ENCODE results near the gene HPS4. TPM values are rescaled to one million over a fixed set of nuclear protein-coding genes. Genes with fewer than 3 reads are reported as not detected.

Gene HPS4
- total RNA-seq, 3 donors from 2014 or later: 29.0 to 43.6 (median 35.4) TPM

DNA sequence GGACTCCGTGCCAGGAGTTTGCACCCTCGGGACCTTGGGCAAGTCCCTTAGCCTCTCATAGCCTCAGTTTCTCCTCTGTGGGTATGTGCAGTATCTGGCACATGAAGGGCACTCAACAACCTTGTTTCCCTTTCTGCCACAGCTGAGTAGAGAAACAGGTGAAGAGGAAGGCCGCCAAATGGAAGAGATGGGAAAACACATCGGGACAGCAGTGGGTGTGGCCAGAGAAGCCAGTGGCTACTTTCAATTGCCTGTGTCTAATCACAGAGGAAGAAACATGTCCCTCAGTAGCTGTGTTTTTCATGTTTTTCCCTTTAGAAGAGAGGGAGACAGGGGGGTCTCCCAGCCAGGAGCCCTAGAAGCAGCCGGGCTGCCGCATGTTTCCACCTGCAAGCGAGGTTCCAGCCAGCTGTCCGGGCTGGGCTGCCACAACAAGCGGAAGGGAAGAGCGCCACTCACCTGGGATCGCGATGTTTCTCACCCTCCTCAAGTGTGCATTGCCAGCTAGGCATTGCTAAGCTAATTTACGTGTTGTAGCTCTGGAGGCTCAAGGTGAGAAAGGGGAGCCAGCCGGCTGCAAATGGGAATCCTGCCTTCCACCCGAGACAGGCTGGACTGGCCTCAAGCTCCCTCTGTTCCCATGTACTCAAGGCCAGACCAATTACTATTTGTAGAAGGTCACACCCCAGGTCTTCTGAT, 37.9 kb downstream of the HPS4 start:
- no peak for TF ChIP-seq POLR2AphosphoS5 (IDR thresholded peaks at IDR 0.05)
- TF ChIP-seq, protein P1, sequence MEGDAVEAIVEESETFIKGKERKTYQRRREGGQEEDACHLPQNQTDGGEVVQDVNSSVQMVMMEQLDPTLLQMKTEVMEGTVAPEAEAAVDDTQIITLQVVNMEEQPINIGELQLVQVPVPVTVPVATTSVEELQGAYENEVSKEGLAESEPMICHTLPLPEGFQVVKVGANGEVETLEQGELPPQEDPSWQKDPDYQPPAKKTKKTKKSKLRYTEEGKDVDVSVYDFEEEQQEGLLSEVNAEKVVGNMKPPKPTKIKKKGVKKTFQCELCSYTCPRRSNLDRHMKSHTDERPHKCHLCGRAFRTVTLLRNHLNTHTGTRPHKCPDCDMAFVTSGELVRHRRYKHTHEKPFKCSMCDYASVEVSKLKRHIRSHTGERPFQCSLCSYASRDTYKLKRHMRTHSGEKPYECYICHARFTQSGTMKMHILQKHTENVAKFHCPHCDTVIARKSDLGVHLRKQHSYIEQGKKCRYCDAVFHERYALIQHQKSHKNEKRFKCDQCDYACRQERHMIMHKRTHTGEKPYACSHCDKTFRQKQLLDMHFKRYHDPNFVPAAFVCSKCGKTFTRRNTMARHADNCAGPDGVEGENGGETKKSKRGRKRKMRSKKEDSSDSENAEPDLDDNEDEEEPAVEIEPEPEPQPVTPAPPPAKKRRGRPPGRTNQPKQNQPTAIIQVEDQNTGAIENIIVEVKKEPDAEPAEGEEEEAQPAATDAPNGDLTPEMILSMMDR (IDR thresholded peaks at IDR 0.05): no peak
- no peak for TF ChIP-seq POLR2A (IDR thresholded peaks at IDR 0.05)
- H3K4me1 ChIP-seq: no peaks in the 10 kb centered on the region
- no peaks in the 10 kb centered on the region for H3K27me3 ChIP-seq
- H3K9me3 ChIP-seq: no peaks in the 10 kb centered on the region
- no peak for DNase-seq (ENCODE audit: low spot score in 2 of 2)
- intact Hi-C loops (cut with DNase I; ENCODE audit: low total_unique reads): no loop called here
- no peak overlapping the region for H3K4me3 ChIP-seq
- H3K36me3 ChIP-seq: peaks cover under 1% of the 10 kb centered on the region
- H3K27ac ChIP-seq: no peak overlapping the region

DNA sequence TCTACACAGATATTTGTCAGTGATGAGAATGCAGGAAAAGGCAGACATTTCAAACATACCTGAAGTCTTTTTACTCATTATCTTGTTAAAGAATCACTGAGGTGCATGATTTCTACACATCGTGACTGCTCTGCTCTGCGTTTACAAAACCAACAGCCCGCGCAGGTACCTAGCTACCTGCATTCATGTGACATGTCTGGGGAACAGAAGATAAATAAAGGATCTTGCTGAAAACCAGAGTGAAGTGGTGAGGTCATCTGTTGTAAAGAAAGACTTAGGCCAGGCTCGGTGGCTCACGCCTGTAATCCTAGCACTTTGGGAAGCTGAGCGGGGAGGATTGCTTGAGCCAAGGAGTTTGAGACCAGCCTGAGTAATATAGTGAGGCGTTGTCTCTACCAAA, 38.8 kb downstream of the HPS4 start:
- no peak for DNase-seq (ENCODE audit: low spot score in 2 of 2)
- TF ChIP-seq POLR2AphosphoS5 (IDR thresholded peaks at IDR 0.05) (no peak), POLR2A (IDR thresholded peaks at IDR 0.05) (no peak)
- TF ChIP-seq, protein P1 (IDR thresholded peaks at IDR 0.05): no peak
- intact Hi-C loops (cut with DNase I; ENCODE audit: low total_unique reads): no loop called here

DNA sequence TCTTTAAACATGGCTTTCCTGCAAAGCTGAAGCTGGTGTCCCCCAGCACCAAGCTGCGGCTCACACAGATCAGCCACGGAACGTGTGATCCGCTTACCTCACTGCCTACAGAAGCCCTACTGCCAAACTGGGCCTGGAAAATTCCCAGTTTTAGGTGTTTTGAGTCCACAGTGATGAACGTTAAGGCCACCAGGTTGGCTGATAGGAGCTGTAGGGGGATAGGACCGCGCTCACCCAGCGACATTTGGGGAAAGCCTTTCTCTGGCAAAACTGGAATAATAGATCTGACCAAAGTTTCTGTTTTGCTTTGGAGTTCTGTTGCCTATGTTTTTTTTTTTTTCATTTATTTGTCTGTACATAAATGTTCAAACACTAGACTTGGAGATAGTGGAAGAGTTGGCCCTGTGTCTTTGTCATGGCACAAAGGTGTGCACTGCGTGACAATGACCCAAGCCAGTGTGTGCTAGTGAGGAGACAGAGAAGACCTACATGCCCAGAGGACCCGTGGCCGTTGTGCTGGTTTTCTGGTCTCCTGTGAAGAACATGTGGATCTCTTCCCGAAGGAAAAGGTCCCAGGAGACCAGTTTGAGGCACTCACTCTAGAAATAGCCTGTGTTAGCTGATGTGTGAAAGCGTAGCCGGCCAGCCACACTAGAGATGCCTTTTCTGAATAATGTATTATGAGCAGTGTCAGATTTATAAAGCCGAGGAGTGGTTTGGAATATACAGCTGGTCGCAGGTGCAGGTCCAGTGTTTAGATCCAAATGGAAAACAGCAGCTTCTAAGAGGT, 39.5 kb downstream of the HPS4 start:
- no peak overlapping the region for H3K27ac ChIP-seq
- H3K9me3 ChIP-seq: no peaks in the 10 kb centered on the region
- H3K4me1 ChIP-seq: no peaks in the 10 kb centered on the region
- intact Hi-C loops (cut with DNase I; ENCODE audit: low total_unique reads): no loop called here
- H3K36me3 ChIP-seq: no peaks in the 10 kb centered on the region
- TF ChIP-seq POLR2A (IDR thresholded peaks at IDR 0.05) (no peak), POLR2AphosphoS5 (IDR thresholded peaks at IDR 0.05) (no peak)
- TF ChIP-seq, protein P1 (IDR thresholded peaks at IDR 0.05): no peak
- H3K27me3 ChIP-seq: no peaks in the 10 kb centered on the region
- H3K4me3 ChIP-seq: no peak overlapping the region
- no peak for DNase-seq (ENCODE audit: low spot score in 2 of 2)

More for the DNA sequence above, 38.8 kb downstream of the HPS4 start:
- Histone ChIP-seq H3K9me3 (no peaks in the 10 kb centered on the region), H3K36me3 (no peaks in the 10 kb centered on the region), H3K27me3 (no peaks in the 10 kb centered on the region), H3K27ac (no peak overlapping the region), H3K4me3 (no peak overlapping the region), H3K4me1 (no peaks in the 10 kb centered on the region)

DNA sequence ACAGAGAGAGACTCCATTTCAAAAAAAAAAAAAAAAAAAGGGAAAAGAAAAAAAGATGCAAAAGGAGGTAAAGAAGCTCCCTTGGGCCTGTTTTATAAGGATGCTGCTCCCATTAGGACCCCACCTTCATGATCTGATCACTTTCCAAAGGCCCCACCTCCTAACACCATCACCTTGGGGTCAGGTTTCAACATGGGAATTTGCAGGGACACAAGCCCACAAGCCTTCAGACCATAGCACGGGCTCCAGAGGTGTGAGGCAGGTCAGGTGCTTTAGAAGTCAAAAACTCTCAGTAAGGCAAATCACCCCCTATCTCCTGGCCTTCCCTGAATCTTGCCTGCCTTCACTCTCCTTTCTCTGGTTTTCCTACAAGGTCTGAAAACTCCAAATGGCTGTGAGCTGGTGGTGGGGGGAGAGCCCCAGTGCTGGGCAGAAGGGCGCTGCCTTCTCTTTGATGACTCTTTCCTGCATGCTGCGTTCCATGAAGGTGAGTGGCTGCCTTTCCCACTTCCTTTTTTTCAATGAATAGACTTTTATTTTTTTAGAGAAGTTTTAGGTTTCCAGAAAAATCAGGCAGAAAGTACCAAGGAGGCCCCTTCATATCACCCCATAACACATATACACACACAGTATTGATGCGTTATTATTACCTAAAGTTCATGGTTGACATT, 41.4 kb downstream of the HPS4 start:
- TF ChIP-seq POLR2A (IDR thresholded peaks at IDR 0.05): no peak
- TF ChIP-seq POLR2AphosphoS5 (IDR thresholded peaks at IDR 0.05): no peak
- TF ChIP-seq, protein P1 (IDR thresholded peaks at IDR 0.05): no peak
- intact Hi-C loops (cut with DNase I; ENCODE audit: low total_unique reads): no loop called here
- H3K4me1 ChIP-seq: no peaks in the 10 kb centered on the region

More for the DNA sequence above, 41.4 kb downstream of the HPS4 start:
- no peaks in the 10 kb centered on the region for H3K36me3 ChIP-seq
- H3K27me3 ChIP-seq: no peaks in the 10 kb centered on the region
- DNase-seq (ENCODE audit: low spot score in 2 of 2): no peak
- no peaks in the 10 kb centered on the region for H3K9me3 ChIP-seq
- no peak overlapping the region for H3K4me3 ChIP-seq
- H3K27ac ChIP-seq: no peak overlapping the region
